NCI-H748 (cell line): ENCODE data around the gene FAM180A.

Experiments used
- DNase-seq: peaks from one replicate; lab custom pipeline; 2025; ENCODE audit not compliant: unreplicated experiment; lab: John Stamatoyannopoulos, UW

FAM180A gene

GRCh38 chr7:135685306-135686084 is 63.1 kb downstream of the FAM180A start:
- no peak for DNase-seq

DNA sequence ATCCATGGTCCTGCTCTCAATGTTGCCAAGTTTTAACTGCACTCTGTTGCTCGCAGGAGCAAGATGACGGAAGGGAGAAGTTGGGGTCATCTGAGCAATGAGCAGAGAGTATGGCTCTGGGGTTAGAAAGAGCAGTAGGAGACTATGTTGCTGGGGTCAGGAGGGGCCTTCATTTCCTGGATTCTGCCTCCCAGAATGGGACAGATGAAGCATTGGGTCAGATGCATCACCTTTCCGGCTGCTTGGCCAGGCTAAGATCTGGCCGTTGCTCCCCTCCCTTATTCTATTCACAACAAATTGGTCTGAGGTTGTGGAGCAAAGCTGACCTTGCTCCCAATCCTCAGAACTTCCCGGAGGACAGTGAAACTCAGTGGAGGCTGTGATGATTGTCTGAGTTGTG is 63.9 kb downstream of the FAM180A start:
- DNase-seq: no peak

DNA sequence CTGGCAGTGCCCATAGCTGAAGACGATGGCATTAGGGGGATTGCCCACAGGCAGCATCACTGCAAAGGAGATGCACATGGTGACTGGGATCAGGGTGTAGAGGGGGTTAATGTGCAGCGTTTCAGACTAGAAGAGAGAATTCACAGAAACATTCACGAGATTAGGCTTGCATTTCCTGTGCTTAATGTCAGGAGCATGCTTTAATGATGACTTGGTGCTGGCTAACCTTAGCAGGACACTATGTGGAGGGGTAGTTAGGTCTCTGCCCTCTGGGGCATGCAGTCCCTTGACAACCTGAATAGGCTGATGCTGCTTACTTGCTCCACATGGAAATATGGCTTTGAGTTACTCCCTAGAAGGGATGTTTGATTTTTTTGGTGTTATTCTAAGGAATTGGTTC is 64.5 kb downstream of the FAM180A start:
- DNase-seq: no peak

DNA sequence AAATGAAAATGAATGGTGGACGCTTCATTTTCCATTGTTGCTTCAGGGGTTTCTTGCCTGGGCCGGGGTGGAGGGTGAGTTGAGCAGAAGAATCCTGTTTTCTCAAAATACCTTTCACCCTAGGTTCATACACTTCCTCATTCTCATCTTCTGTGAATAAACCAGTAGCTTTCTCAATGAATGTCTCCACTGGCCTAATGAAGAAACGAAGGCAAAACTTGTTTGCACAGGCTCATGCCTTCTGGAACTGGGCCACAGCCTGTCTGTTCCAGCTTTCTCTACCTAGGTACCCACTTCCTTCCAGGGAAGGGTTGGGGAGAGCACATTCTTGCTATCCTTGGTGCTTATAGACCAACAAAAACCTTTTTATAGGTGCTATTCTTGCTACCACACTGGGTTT is 65.0 kb downstream of the FAM180A start:
- no peak for DNase-seq

DNA sequence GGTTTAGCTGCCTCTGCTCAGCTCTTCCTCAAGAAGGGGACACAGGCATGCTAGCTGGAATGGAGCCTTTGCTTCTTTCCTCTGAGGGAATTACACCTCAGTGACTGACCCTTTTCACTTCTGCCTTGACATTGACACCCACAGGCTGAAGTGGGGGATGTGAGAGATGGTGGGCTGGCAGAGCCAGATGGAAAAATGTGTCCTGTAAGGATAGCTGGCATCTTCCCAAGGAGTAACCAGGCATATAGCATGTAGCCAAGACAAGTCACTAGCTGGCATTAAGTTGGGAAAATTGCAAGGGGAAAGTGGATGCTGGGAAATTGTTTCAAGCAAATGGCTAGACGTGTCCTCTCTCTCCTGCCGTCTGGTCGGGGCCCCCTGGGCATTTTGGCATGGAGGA is 66.4 kb downstream of the FAM180A start:
- no peak for DNase-seq

GRCh38 chr7:135681762-135682161 is 66.9 kb downstream of the FAM180A start:
- no peak for DNase-seq
